ENCODE data around the gene KRTAP2-4. TPM values are rescaled to one million over a fixed set of nuclear protein-coding genes. Genes with fewer than 3 reads are reported as not detected.
"Not testable (repeated sequence)": the region's sequence is repeated elsewhere in the genome, so short reads cannot be mapped to it uniquely, and the experiment has no call there.

Gene KRTAP2-4
- total RNA-seq, 1 donor from 2014 or later, result not detected

- DNase-seq, result no peak
These were observed 27.8 kb downstream of the KRTAP2-4 start for GRCh38 chr17:41037853-41038350.

GRCh38 chr17:41034346-41034935 lies 31.2 kb downstream of the KRTAP2-4 start, which contains the start of gene KRTAP1-3:
Gene KRTAP1-3 (minus strand): TSS chr17:41034874. CDS start chr17:41034821, 53 bp downstream.
- not testable (repeated sequence) for DNase-seq

- DNase-seq, result no peak
These were observed 35.9 kb downstream of the KRTAP2-4 start, which contains the start of gene KRTAP1-4 for GRCh38 chr17:41029633-41030245. Gene KRTAP1-4 (minus strand): TSS chr17:41030195. CDS start chr17:41030078, 117 bp downstream.

- DNase-seq, result no peak
These were observed 38.8 kb downstream of the KRTAP2-4 start, which contains the start of gene KRTAP1-5 for GRCh38 chr17:41026715-41027471. Gene KRTAP1-5 (minus strand): TSS chr17:41027208. CDS start chr17:41027155, 53 bp downstream.

- DNase-seq, result no peak
These were observed 41.0 kb downstream of the KRTAP2-4 start for GRCh38 chr17:41024697-41025096.

- DNase-seq, result no peak
These were observed 45.3 kb downstream of the KRTAP2-4 start for GRCh38 chr17:41020336-41020735.

GRCh38 chr17:41019415-41019814 lies 46.3 kb downstream of the KRTAP2-4 start:
- DNase-seq, result no peak

- no peak for DNase-seq
These were observed 47.1 kb downstream of the KRTAP2-4 start for GRCh38 chr17:41018541-41018940.

GRCh38 chr17:41016578-41017215 lies 49.0 kb downstream of the KRTAP2-4 start:
- DNase-seq, result no peak

GRCh38 chr17:41015454-41015853 lies 50.2 kb downstream of the KRTAP2-4 start:
- DNase-seq, result no peak

Other genes starting within 250 kb of the KRTAP2-4 start
- 1.9 TPM for gene KRT10, start 243.3 kb downstream of the KRTAP2-4 start, total RNA-seq
- gene KRT12, start 198.7 kb downstream of the KRTAP2-4 start, total RNA-seq, result not detected
- not detected for gene KRT20, start 180.6 kb downstream of the KRTAP2-4 start, total RNA-seq
- 0.16 TPM for gene KRT23, start 128.2 kb downstream of the KRTAP2-4 start, total RNA-seq
- gene KRT39, start 98.9 kb downstream of the KRTAP2-4 start, total RNA-seq, result not detected
- gene KRT40, start 81.6 kb downstream of the KRTAP2-4 start, total RNA-seq, result not detected
- not detected for gene KRTAP3-3, start 71.7 kb downstream of the KRTAP2-4 start, total RNA-seq
- gene KRTAP3-2, start 66.0 kb downstream of the KRTAP2-4 start, total RNA-seq, result not detected
- gene KRTAP3-1, start 56.8 kb downstream of the KRTAP2-4 start, total RNA-seq, result not detected
- gene KRTAP1-5, start 38.7 kb downstream of the KRTAP2-4 start, total RNA-seq, result not detected
- not detected for gene KRTAP1-4, start 35.7 kb downstream of the KRTAP2-4 start, total RNA-seq
- not detected for gene KRTAP1-3, start 31.0 kb downstream of the KRTAP2-4 start, total RNA-seq
- gene KRTAP1-1, start 24.4 kb downstream of the KRTAP2-4 start, total RNA-seq, result not detected
- not detected for gene KRTAP2-1, start 18.6 kb downstream of the KRTAP2-4 start, total RNA-seq
- gene KRTAP2-2, start 10.6 kb downstream of the KRTAP2-4 start, total RNA-seq, result not detected
- gene KRTAP2-3, start 5.8 kb downstream of the KRTAP2-4 start, total RNA-seq, result not detected
- gene KRTAP4-7, start 18.3 kb upstream of the KRTAP2-4 start, total RNA-seq, result not detected
- not detected for gene KRTAP4-8, start 32.3 kb upstream of the KRTAP2-4 start, total RNA-seq
- not detected for gene KRTAP4-16, start 36.3 kb upstream of the KRTAP2-4 start, total RNA-seq
- gene KRTAP4-9, start 39.5 kb upstream of the KRTAP2-4 start, total RNA-seq, result not detected
- not detected for gene KRTAP4-11, start 52.5 kb upstream of the KRTAP2-4 start, total RNA-seq
- not detected for gene KRTAP4-12, start 58.3 kb upstream of the KRTAP2-4 start, total RNA-seq
- not detected for gene KRTAP4-6, start 74.7 kb upstream of the KRTAP2-4 start, total RNA-seq
- gene KRTAP4-5, start 83.9 kb upstream of the KRTAP2-4 start, total RNA-seq, result not detected
- not detected for gene KRTAP4-4, start 94.9 kb upstream of the KRTAP2-4 start, total RNA-seq
- not detected for gene KRTAP4-3, start 102.3 kb upstream of the KRTAP2-4 start, total RNA-seq
- gene KRTAP4-2, start 112.3 kb upstream of the KRTAP2-4 start, total RNA-seq, result not detected
- gene KRTAP4-1, start 119.0 kb upstream of the KRTAP2-4 start, total RNA-seq, result not detected
- gene KRTAP9-1, start 124.0 kb upstream of the KRTAP2-4 start, total RNA-seq, result not detected
- gene KRTAP9-2, start 160.8 kb upstream of the KRTAP2-4 start, total RNA-seq, result not detected
- gene KRTAP9-3, start 166.6 kb upstream of the KRTAP2-4 start, total RNA-seq, result not detected
- not detected for gene KRTAP9-8, start 172.1 kb upstream of the KRTAP2-4 start, total RNA-seq
- not detected for gene KRTAP9-4, start 183.8 kb upstream of the KRTAP2-4 start, total RNA-seq
- not detected for gene KRTAP9-9, start 189.5 kb upstream of the KRTAP2-4 start, total RNA-seq
- not detected for gene KRTAP9-6, start 199.5 kb upstream of the KRTAP2-4 start, total RNA-seq
- gene KRTAP9-7, start 209.8 kb upstream of the KRTAP2-4 start, total RNA-seq, result not detected
- not detected for gene KRTAP29-1, start 237.0 kb upstream of the KRTAP2-4 start, total RNA-seq
- gene KRTAP16-1, start 243.4 kb upstream of the KRTAP2-4 start, total RNA-seq, result not detected
- gene KRTAP17-1, start 249.8 kb upstream of the KRTAP2-4 start, total RNA-seq, result not detected